ENCODE results near the gene GJB1. TPM values are rescaled to one million over a fixed set of nuclear protein-coding genes. Genes with fewer than 3 reads are reported as not detected.
"Not testable (repeated sequence)": the region's sequence is repeated elsewhere in the genome, so short reads cannot be mapped to it uniquely, and the experiment has no call there.

GJB1 gene
- total RNA-seq, result 10 to 100 TPM; 67.9 to 72.6 TPM
- long read RNA-seq, transcript GJB1-207 (2 exons, 1,603 nt), result major isoform, 35 of 51 reads
- long read RNA-seq, partial matches to known transcripts, result 15 of 51 reads
- long read RNA-seq, other reads (novel, unspliced or antisense), result 1 of 51 reads

- no peak for ATAC-seq
- intact Hi-C loops (cut with DNase I, micrococcal nuclease), result no loop called here
- no peak for DNase-seq
These were observed at the start of gene GJB1 for GRCh38 chrX:71222929-71223328. Gene GJB1 (plus strand): TSS chrX:71223224. CDS start chrX:71223708, 484 bp downstream.

- DNase-seq, result no peak
- no peak for ATAC-seq
- intact Hi-C loops (cut with DNase I, micrococcal nuclease), result no loop called here
These were observed 49.6 kb upstream of the GJB1 start for GRCh38 chrX:71173440-71173839.

- no peak for ATAC-seq
- intact Hi-C loops (cut with DNase I, micrococcal nuclease), result no loop called here
These were observed 48.2 kb upstream of the GJB1 start for GRCh38 chrX:71174795-71175194.

GRCh38 chrX:71175531-71175930 lies 47.5 kb upstream of the GJB1 start:
- intact Hi-C loops (cut with DNase I, micrococcal nuclease), result no loop called here
- no peak for ATAC-seq
- no peak for DNase-seq

More at GRCh38 chrX:71174795-71175194, 48.2 kb upstream of the GJB1 start:
- no peak for DNase-seq

GRCh38 chrX:71177327-71177726 lies 45.7 kb upstream of the GJB1 start:
- DNase-seq (no peak), ATAC-seq (no peak)
- intact Hi-C loops (cut with DNase I, micrococcal nuclease), result no loop called here

GRCh38 chrX:71178908-71179307 lies 44.1 kb upstream of the GJB1 start:
- peak; percentile 39 to 58 for DNase-seq
- intact Hi-C loops (cut with DNase I, micrococcal nuclease), result no loop called here
- peak; percentile 50 for ATAC-seq

GRCh38 chrX:71180579-71181265 lies 42.3 kb upstream of the GJB1 start:
- intact Hi-C loops (cut with DNase I, micrococcal nuclease), result not testable (repeated sequence)

GRCh38 chrX:71181558-71181909 lies 41.5 kb upstream of the GJB1 start:
- DNase-seq, result peak in 1 of 2 donors; percentile 28
- intact Hi-C loops (cut with DNase I, micrococcal nuclease), result no loop called here
- ATAC-seq, result no peak

More at GRCh38 chrX:71180579-71181265, 42.3 kb upstream of the GJB1 start:
- DNase-seq, ATAC-seq: not testable (repeated sequence)

- intact Hi-C loops (cut with DNase I, micrococcal nuclease), result no loop called here
- peak; percentile 76 to 88 for DNase-seq
These were observed 40.9 kb upstream of the GJB1 start for GRCh38 chrX:71181910-71182799.

GRCh38 chrX:71182871-71183270 lies 40.2 kb upstream of the GJB1 start:
- no peak for ATAC-seq
- intact Hi-C loops (cut with DNase I, micrococcal nuclease), result no loop called here

More at GRCh38 chrX:71181910-71182799, 40.9 kb upstream of the GJB1 start:
- peak; percentile 96 for ATAC-seq

GRCh38 chrX:71183341-71183740 lies 39.7 kb upstream of the GJB1 start:
- intact Hi-C loops (cut with DNase I, micrococcal nuclease), result no loop called here
- no peak for DNase-seq
- ATAC-seq, result no peak

More at GRCh38 chrX:71182871-71183270, 40.2 kb upstream of the GJB1 start:
- no peak for DNase-seq

GRCh38 chrX:71184092-71184491 lies 38.9 kb upstream of the GJB1 start:
- no peak for ATAC-seq
- intact Hi-C loops (cut with DNase I, micrococcal nuclease), result no loop called here
- no peak for DNase-seq

GRCh38 chrX:71184803-71185495 lies 38.1 kb upstream of the GJB1 start:
- intact Hi-C loops (cut with DNase I, micrococcal nuclease), result no loop called here
- ATAC-seq (no peak), DNase-seq (no peak)

- intact Hi-C loops (cut with DNase I, micrococcal nuclease), result no loop called here
- DNase-seq, result no peak
- ATAC-seq, result no peak
These were observed 31.8 kb upstream of the GJB1 start for GRCh38 chrX:71191248-71191647.

GRCh38 chrX:71195964-71196649 lies 26.9 kb upstream of the GJB1 start:
- no peak for ATAC-seq

GRCh38 chrX:71198066-71198465 lies 25.0 kb upstream of the GJB1 start:
- DNase-seq (no peak), ATAC-seq (no peak)
- intact Hi-C loops (cut with DNase I, micrococcal nuclease), result no loop called here

More at GRCh38 chrX:71195964-71196649, 26.9 kb upstream of the GJB1 start:
- intact Hi-C loops (cut with DNase I, micrococcal nuclease), result no loop called here
- DNase-seq, result no peak

GRCh38 chrX:71199252-71200008 lies 23.6 kb upstream of the GJB1 start:
- DNase-seq, result no peak
- intact Hi-C loops (cut with DNase I, micrococcal nuclease), result no loop called here
- peak; percentile 76 for ATAC-seq

GRCh38 chrX:71210816-71211215 lies 12.2 kb upstream of the GJB1 start:
- DNase-seq, result no peak
- intact Hi-C loops (cut with DNase I, micrococcal nuclease), result no loop called here
- no peak for ATAC-seq
